IMR-90 (cell line): Measurements from ENCODE around the gene CD14. TPM values are rescaled to one million over a fixed set of nuclear protein-coding genes. Genes with fewer than 3 reads are reported as not detected.

ENCODE experiments used
- ATAC-seq: fragments of 200-7000 bp; cut with Tn5 transposase; 2 replicates; pipeline ENCODE4 v1.9.1; 2020; ENCODE audit warnings: low read depth, mild to moderate bottlenecking, moderate library complexity
- BruUV-seq: library from RNA; stranded (reverse); fragments of 400-500 nt; replicated peaks from 2 replicates; lab custom pipeline; 2021; lab: Mats Ljungman, UMichigan
- CTCF ChIA-PET: fragments of 300-600 bp; formaldehyde crosslinking; extraction: SDS; loops from one replicate; lab custom pipeline; 2021; ENCODE audit warnings: antibody characterized with exemption; lab: Yijun Ruan, JAX
- POLR2A ChIA-PET: fragments of 300-600 bp; sonication (Branson Sonifier 250); formaldehyde crosslinking; loops from one replicate; lab custom pipeline; 2022; ENCODE audit warnings: antibody characterized with exemption; ENCODE audit not compliant: unreplicated experiment; lab: Charles Lee
- DNase-seq: peaks from one replicate; pipeline ENCODE4 v3.0.0; 2013
- H2AFZ ChIP-seq: replicated peaks from 2 replicates; pipeline ENCODE3; 2013; ENCODE audit warnings: low read length, mild to moderate bottlenecking; ENCODE audit not compliant: poor library complexity
- H2AK5ac ChIP-seq: 2 replicates; pipeline ENCODE4 v1.6.1; 2013; ENCODE audit warnings: low read depth, low read length, inconsistent platforms
- H2AK9ac ChIP-seq: replicated peaks from 2 replicates; pipeline ENCODE3; 2013; ENCODE audit warnings: mild to moderate bottlenecking, low read depth, low read length, moderate library complexity; ENCODE audit not compliant: poor library complexity
- H2BK120ac ChIP-seq: 2 replicates; pipeline ENCODE4 v1.6.1; 2013; ENCODE audit warnings: low read depth, low read length, inconsistent platforms
- H2BK15ac ChIP-seq: 3 replicates; pipeline ENCODE4 v1.6.1; 2013; ENCODE audit warnings: low read depth, low read length, inconsistent platforms
- H2BK20ac ChIP-seq: 2 replicates; pipeline ENCODE4 v1.6.1; 2013; ENCODE audit warnings: low read depth, mild to moderate bottlenecking, inconsistent platforms, low read length, moderate library complexity
- H2BK5ac ChIP-seq: 2 replicates; pipeline ENCODE4 v1.6.1; 2013; ENCODE audit warnings: mild to moderate bottlenecking, low read depth, low read length, inconsistent platforms; ENCODE audit not compliant: poor library complexity, severe bottlenecking
- H3K14ac ChIP-seq: replicated peaks from 2 replicates; pipeline ENCODE4 v1.6.1; 2013; ENCODE audit warnings: low read depth, low read length, inconsistent platforms
- H3K18ac ChIP-seq: 2 replicates; pipeline ENCODE4 v1.6.1; 2013; ENCODE audit warnings: low read depth, low read length, control low read depth
- H3K23ac ChIP-seq: 2 replicates; pipeline ENCODE4 v1.6.1; 2013; ENCODE audit warnings: low read depth, low read length, inconsistent platforms
- H3K27ac ChIP-seq: 2 replicates; pipeline ENCODE4 v1.5.1; 2013; ENCODE audit warnings: mild to moderate bottlenecking, control low read depth, low read length; ENCODE audit not compliant: insufficient read depth
- H3K27me3 ChIP-seq: 2 replicates; pipeline ENCODE4 v1.6.1; 2013; ENCODE audit warnings: low read length; ENCODE audit not compliant: control insufficient read depth, insufficient read depth
- H3K36me3 ChIP-seq: 2 replicates; pipeline ENCODE4 v1.6.1; 2013; ENCODE audit warnings: low read length, mixed read lengths; ENCODE audit not compliant: control insufficient read depth, insufficient read depth
- H3K4ac ChIP-seq: 2 replicates; pipeline ENCODE4 v1.6.1; 2013; ENCODE audit warnings: low read depth, low read length, inconsistent platforms
- H3K4me1 ChIP-seq: 2 replicates; pipeline ENCODE4 v1.6.1; 2013; ENCODE audit warnings: low read length, mixed read lengths; ENCODE audit not compliant: control insufficient read depth, insufficient read depth
- H3K4me2 ChIP-seq: 2 replicates; pipeline ENCODE4 v1.6.1; 2013; ENCODE audit warnings: low read depth, mild to moderate bottlenecking, control low read depth, low read length, moderate library complexity
- H3K4me3 ChIP-seq: 2 replicates; pipeline ENCODE4 v1.5.1; 2013; ENCODE audit warnings: low read depth, mild to moderate bottlenecking, control low read depth, low read length, moderate library complexity; ENCODE audit not compliant: insufficient read depth
- H3K56ac ChIP-seq: 2 replicates; pipeline ENCODE4 v1.6.1; 2013; ENCODE audit warnings: low read length, inconsistent platforms; ENCODE audit not compliant: insufficient read depth; ENCODE audit errors: extremely low read depth
- H3K79me1 ChIP-seq, 2 experiments: 2 replicates each; pipeline ENCODE4 v1.6.1; 2013; ENCODE audit warnings: low read length in 2 of 2, inconsistent platforms in 1 of 2, low read depth in 1 of 2
- H3K9ac ChIP-seq: 2 replicates; pipeline ENCODE4 v1.6.1; 2013; ENCODE audit warnings: low read depth, low read length, control low read depth
- H3K9me1 ChIP-seq: 2 replicates; pipeline ENCODE4 v1.6.1; 2013; ENCODE audit warnings: low read length, inconsistent platforms; ENCODE audit not compliant: insufficient read depth
- H3K9me3 ChIP-seq: 2 replicates; pipeline ENCODE4 v1.6.1; 2013; ENCODE audit warnings: low read length; ENCODE audit not compliant: control insufficient read depth, insufficient read depth
- H4K20me1 ChIP-seq: 2 replicates; pipeline ENCODE4 v1.6.1; 2013; ENCODE audit warnings: low read length, inconsistent platforms; ENCODE audit not compliant: insufficient read depth
- H4K5ac ChIP-seq: 2 replicates; pipeline ENCODE4 v1.6.1; 2013; ENCODE audit warnings: mild to moderate bottlenecking, low read depth, low read length, control low read depth
- H4K8ac ChIP-seq, 2 experiments: 2 replicates each; pipeline ENCODE4 v1.6.1; 2013; ENCODE audit warnings: low read depth in 2 of 2, low read length in 2 of 2, control low read depth in 1 of 2, inconsistent platforms in 1 of 2
- H4K91ac ChIP-seq: 2 replicates; pipeline ENCODE4 v1.6.1; 2013; ENCODE audit warnings: low read depth, low read length, inconsistent platforms; ENCODE audit not compliant: insufficient read depth
- BHLHE40 ChIP-seq: fragments of 150-350 bp; IDR thresholded peaks from 2 replicates; pipeline ENCODE4 v1.6.1; 2016; ENCODE audit warnings: mild to moderate bottlenecking, low read depth, low read length
- CEBPB ChIP-seq: IDR thresholded peaks from 2 replicates; pipeline ENCODE4 v1.6.1; 2012; ENCODE audit warnings: low read depth, low read length, improper control_type of control experiment
- CHD1 ChIP-seq: IDR thresholded peaks from 2 replicates; pipeline ENCODE4 v1.6.1; 2012; ENCODE audit warnings: low read depth, low read length, improper control_type of control experiment
- FOS ChIP-seq: fragments of 150-350 bp; IDR thresholded peaks from 2 replicates; pipeline ENCODE4 v1.6.1; 2016; ENCODE audit warnings: low read depth, low read length
- MAZ ChIP-seq: IDR thresholded peaks from 2 replicates; pipeline ENCODE4 v1.6.1; 2012; ENCODE audit warnings: low read depth, mild to moderate bottlenecking, low read length, improper control_type of control experiment, moderate library complexity, borderline replicate concordance
- NFE2L2 ChIP-seq: fragments of 150-350 bp; IDR thresholded peaks from 2 replicates; pipeline ENCODE4 v1.6.1; 2016; ENCODE audit warnings: low read depth, mild to moderate bottlenecking, low read length
- POLR2A ChIP-seq: IDR thresholded peaks from 2 replicates; pipeline ENCODE4 v1.6.1; 2012; ENCODE audit warnings: mild to moderate bottlenecking, low read depth, low read length
- RFX5 ChIP-seq: IDR thresholded peaks from 2 replicates; pipeline ENCODE4 v1.8.0; 2012; ENCODE audit warnings: low read depth, mild to moderate bottlenecking, low read length, moderate library complexity
- SMC3 ChIP-seq: fragments of 150-350 bp; IDR thresholded peaks from 2 replicates; pipeline ENCODE4 v1.6.1; 2016; ENCODE audit warnings: low read depth, mild to moderate bottlenecking, antibody characterized with exemption, low read length, moderate library complexity
- WGBS, 2 experiments: methylation state at CpG; one replicate each; pipeline versions ENCODE4 v1.1.5 to v1.1.7; 2013; ENCODE audit warnings: missing lambda C conversion rate in 2 of 2; ENCODE audit not compliant: insufficient read length in 1 of 2; ENCODE audit errors: extremely low coverage in 2 of 2; 5-methylcytosine and 5-hydroxymethylcytosine counted together
- dilution Hi-C: fragments of 300-500 bp; cut with HindIII; formaldehyde crosslinking; loops from one replicate; pipeline ENCODE4 v1.14.3; 2018; ENCODE audit warnings: low sequenced_read_pairs; ENCODE audit not compliant: unreplicated experiment
- in situ Hi-C: fragments of 300-500 bp; cut with MboI; formaldehyde crosslinking; loops from 3 replicates; pipeline ENCODE4 v1.14.3; 2019; ENCODE audit warnings: low sequenced_read_pairs, inconsistent platforms, mixed read lengths
- intact Hi-C: fragments of 100-400 bp; cut with micrococcal nuclease; formaldehyde crosslinking; loops from 2 replicates; pipeline ENCODE4 v1.10.0; 2022
- polyA plus RNA-seq, 3 experiments: library from polyadenylated mRNA; depleted of rRNA; stranded (reverse); fragments of >200 nt; gene quantifications; 2 replicates each; pipeline ENCODE4 v1.2.3, GENCODE V29; 2012; ENCODE audit warnings: low replicate concordance in 1 of 3
- total RNA-seq: library from RNA; depleted of rRNA; stranded (reverse); fragments of >200 nt; gene quantifications from 2 replicates; pipeline ENCODE4 v1.2.3, GENCODE V29; 2012
- TF ChIP-seq, protein P1 (sequence below): conservative IDR thresholded peaks from 2 replicates; pipeline ENCODE4 v1.5.1; 2012; ENCODE audit warnings: mild to moderate bottlenecking, low read depth, low read length, improper control_type of control experiment

The CD14 gene
- total and polyA plus RNA-seq, 2 of the 4 experiments (the other 2 are of a cell fraction): 0.17 to 0.18 TPM

GRCh38 chr5:140622301-140622700 is 10.7 kb downstream of the CD14 start:
- H3K4me3 ChIP-seq: no peak overlapping the region
- POLR2A ChIA-PET: no interaction called here
- H3K4me1 ChIP-seq: no peaks in the 10 kb centered on the region
- no TSS peak for BruUV-seq
- H3K36me3 ChIP-seq: no peaks in the 10 kb centered on the region
- no peak for ATAC-seq
- H2BK120ac ChIP-seq: no peak overlapping the region
- peaks cover 15% of the 10 kb centered on the region for H3K27me3 ChIP-seq
- H2BK20ac ChIP-seq: no peak overlapping the region
- CTCF ChIA-PET: interaction anchor here (0.7 kb wide), 1 partner anchor 80 kb away, joined by 3 read pairs; no protein-coding TSS in a partner anchor
- no peaks in the 10 kb centered on the region for H4K20me1 ChIP-seq
- no peak overlapping the region for H3K4me2 ChIP-seq
- no peak overlapping the region for H2AK9ac ChIP-seq
- intact Hi-C loops (no loop called here), in situ Hi-C loops (no loop called here), dilution Hi-C loops (no loop called here)
- no peak overlapping the region for H3K18ac ChIP-seq
- H3K79me1 ChIP-seq: no peaks in the 10 kb centered on the region
- H3K9me3 ChIP-seq: no peaks in the 10 kb centered on the region
- H3K4ac ChIP-seq: no peak overlapping the region
- H3K56ac ChIP-seq: no peak overlapping the region
- H3K23ac ChIP-seq: no peak overlapping the region
- no peak overlapping the region for H2AK5ac ChIP-seq
- H4K8ac ChIP-seq: no peak overlapping the region
- no peak overlapping the region for H4K5ac ChIP-seq
- no peaks in the 10 kb centered on the region for H3K9me1 ChIP-seq
- TF ChIP-seq CEBPB (no peak), SMC3 (no peak), POLR2A (no peak), BHLHE40 (no peak), MAZ (no peak), RFX5 (no peak), NFE2L2 (no peak), CHD1 (no peak), FOS (no peak)
- TF ChIP-seq, protein P1, sequence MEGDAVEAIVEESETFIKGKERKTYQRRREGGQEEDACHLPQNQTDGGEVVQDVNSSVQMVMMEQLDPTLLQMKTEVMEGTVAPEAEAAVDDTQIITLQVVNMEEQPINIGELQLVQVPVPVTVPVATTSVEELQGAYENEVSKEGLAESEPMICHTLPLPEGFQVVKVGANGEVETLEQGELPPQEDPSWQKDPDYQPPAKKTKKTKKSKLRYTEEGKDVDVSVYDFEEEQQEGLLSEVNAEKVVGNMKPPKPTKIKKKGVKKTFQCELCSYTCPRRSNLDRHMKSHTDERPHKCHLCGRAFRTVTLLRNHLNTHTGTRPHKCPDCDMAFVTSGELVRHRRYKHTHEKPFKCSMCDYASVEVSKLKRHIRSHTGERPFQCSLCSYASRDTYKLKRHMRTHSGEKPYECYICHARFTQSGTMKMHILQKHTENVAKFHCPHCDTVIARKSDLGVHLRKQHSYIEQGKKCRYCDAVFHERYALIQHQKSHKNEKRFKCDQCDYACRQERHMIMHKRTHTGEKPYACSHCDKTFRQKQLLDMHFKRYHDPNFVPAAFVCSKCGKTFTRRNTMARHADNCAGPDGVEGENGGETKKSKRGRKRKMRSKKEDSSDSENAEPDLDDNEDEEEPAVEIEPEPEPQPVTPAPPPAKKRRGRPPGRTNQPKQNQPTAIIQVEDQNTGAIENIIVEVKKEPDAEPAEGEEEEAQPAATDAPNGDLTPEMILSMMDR: no peak
- no peak overlapping the region for H3K9ac ChIP-seq
- whole genome bisulfite sequencing, 2 experiments: 0% methylated on average over 1 of the region's 3 CpGs; no CpG with 5 or more reads in 1 of the 2 experiments
- no peak overlapping the region for H4K91ac ChIP-seq
- H2AFZ ChIP-seq: no peak overlapping the region
- no peak overlapping the region for H2BK5ac ChIP-seq
- H2BK15ac ChIP-seq: no peak overlapping the region
- no peak overlapping the region for H3K27ac ChIP-seq
- DNase-seq: no peak
- H3K14ac ChIP-seq: no peak overlapping the region
